ENCODE data around the gene CBS.
"Not testable (repeated sequence)": the region's sequence is repeated elsewhere in the genome, so short reads cannot be mapped to it uniquely, and the experiment has no call there.

Gene CBS

DNA sequence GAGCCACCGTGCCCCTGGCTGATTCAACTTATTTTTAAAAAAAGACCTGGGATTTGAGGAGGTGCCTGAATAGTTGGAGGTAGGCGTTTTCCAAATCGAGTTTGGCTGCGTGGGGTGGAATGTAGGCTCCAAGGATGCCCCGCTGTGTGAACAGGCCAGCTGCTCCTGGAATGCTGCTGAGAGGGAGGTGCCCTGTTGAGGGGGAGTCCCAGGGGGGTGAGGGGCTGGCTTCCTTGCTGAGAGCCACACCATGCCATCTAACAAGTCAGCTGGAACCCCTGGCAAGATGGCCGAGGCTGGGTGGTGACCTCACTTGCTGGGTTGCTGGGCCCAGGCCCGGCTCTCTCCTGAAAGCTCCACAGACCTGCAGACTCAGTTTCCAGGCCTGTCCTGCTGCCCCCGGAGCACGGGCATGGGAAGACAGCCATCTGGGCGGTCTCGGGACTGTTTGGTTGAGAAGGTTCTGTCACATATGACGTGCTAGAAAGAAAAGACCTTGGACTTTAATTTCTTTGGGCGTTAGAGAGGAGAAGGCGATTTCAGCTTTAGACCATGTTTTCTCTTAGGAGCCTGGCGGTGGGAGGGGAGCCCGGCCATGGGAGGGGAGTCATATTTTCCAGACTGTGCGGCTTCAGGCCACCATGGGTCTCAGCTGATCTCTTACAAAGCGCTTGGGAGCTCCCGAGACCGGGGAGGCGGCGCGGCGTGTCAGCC is 7.1 kb upstream of the CBS start:
- DNase-seq (ENCODE audit: low spot score in 2 of 2); H3K27ac Mint-ChIP-seq; H3K27me3 Mint-ChIP-seq; ATAC-seq (ENCODE audit: low read depth); H3K4me1 Mint-ChIP-seq; H3K36me3 Mint-ChIP-seq; H3K9me3 Mint-ChIP-seq; H3K4me3 Mint-ChIP-seq: not testable (repeated sequence)

DNA sequence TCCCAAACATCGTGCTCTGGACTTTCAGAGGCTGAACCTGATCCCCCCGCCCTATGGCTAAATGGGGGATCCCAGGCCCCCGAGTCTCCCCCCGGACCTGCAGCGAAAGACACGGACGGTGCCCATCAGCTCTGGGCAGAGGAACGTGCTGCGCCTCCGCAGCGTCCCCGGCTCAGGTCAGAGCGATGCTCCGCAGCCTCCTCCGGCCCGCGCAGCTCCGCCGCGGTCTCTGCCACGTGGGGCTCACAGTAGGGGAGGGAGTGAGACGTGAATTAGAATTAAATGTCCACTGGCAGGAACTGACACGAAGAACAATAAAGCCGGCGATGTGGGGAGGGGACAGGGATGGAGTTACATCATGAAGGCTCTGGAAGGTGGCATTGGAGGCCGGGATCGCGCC is 1.0 kb upstream of the CBS start:
- not testable (repeated sequence) for ATAC-seq (ENCODE audit: low read depth)

GRCh38 chr21:43076023-43076637 is 495 bp upstream of the CBS start:
- not testable (repeated sequence) for H3K27ac Mint-ChIP-seq; H3K4me1 Mint-ChIP-seq; H3K36me3 Mint-ChIP-seq; H3K27me3 Mint-ChIP-seq; H3K9me3 Mint-ChIP-seq; H3K4me3 Mint-ChIP-seq; ATAC-seq (ENCODE audit: low read depth); DNase-seq (ENCODE audit: low spot score in 2 of 2)

More for the DNA sequence above, 1.0 kb upstream of the CBS start:
- H3K9me3 Mint-ChIP-seq; H3K4me1 Mint-ChIP-seq; H3K4me3 Mint-ChIP-seq; DNase-seq (ENCODE audit: low spot score in 2 of 2); H3K27ac Mint-ChIP-seq; H3K27me3 Mint-ChIP-seq; H3K36me3 Mint-ChIP-seq: not testable (repeated sequence)

DNA sequence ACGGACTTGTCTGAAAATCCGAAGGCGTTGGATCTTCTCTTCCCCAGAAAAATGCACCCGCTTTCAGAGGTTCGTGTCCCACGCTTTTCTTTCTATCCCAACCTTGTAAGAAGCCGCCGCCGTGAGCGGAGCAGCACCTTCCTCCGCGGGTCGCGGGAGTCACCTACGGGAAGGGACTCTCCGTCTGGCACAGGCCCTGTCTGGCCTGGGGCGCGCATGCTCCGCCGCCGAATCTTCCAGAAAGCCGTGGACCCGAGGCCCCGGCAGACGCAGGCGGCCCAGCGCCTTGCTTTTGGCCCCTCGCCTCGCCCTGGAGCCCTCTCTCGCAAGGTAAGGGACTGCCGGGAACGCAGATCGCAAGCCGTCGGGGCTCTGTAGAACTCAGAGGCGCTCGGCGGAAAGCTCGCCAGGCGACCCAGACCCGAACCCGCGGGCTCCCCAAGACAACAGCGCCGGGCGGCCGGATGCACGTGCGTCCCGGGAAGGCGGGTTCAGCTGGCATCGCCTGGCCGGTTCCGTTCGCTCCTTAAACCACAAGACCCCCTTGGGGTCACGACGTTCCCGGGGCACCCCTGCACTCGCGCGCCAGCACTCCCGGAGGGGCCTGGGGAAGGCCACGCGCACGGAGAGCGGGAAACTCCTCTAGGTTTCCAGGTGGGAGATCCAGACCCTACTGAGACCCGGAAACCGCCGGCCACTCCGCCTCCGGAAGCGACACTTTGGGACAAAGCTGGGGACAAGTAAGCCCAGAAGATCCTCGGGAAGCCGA is 1.1 kb downstream of the CBS start:
- not testable (repeated sequence) for H3K4me1 Mint-ChIP-seq; H3K4me3 Mint-ChIP-seq; H3K27ac Mint-ChIP-seq; DNase-seq (ENCODE audit: low spot score in 2 of 2); ATAC-seq (ENCODE audit: low read depth); H3K27me3 Mint-ChIP-seq; H3K36me3 Mint-ChIP-seq; H3K9me3 Mint-ChIP-seq

DNA sequence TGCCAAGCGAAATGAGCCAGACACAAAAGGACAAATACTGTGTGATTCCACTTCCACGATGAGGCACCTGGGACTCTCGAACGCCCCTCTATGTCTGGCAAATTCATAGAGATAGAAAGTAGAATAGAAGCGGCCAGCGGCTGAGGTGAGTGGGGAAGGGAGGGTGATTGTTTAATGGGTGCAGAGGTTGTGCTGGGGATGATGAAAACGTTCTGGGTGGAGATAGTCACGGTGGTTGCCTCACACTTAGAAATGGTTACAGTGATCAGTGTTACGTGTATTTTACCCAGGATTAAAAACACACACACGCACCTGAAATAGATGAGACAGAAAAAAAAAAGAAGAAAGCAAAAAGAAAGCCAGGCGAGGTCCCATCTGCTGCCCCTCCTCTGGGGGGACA is 2.9 kb downstream of the CBS start:
- H3K4me3 Mint-ChIP-seq; ATAC-seq (ENCODE audit: low read depth); H3K36me3 Mint-ChIP-seq; H3K4me1 Mint-ChIP-seq; H3K9me3 Mint-ChIP-seq; H3K27me3 Mint-ChIP-seq; DNase-seq (ENCODE audit: low spot score in 2 of 2); H3K27ac Mint-ChIP-seq: not testable (repeated sequence)

DNA sequence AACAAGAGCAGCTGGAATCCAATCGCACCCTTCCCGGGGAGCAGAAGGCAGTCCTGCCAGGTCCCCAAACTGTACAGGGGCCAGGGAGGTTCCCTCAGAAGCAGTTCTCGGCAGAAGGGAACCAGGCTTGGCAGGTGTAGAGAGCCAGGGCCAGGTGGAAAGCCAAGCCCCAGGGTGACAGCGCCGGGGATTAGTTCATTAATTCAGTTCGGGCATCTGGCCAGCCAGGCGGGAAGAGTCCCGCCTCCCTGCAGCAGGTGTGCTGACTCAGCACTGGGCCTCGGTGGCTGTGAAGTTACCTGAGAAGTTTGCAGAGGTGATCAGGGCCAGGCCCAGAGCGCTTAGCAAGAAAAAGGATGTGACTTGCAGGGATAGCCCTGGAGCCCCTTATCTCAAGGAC is 6.0 kb downstream of the CBS start:
- H3K9me3 Mint-ChIP-seq; H3K36me3 Mint-ChIP-seq; DNase-seq (ENCODE audit: low spot score in 2 of 2); ATAC-seq (ENCODE audit: low read depth); H3K4me1 Mint-ChIP-seq; H3K27ac Mint-ChIP-seq; H3K27me3 Mint-ChIP-seq; H3K4me3 Mint-ChIP-seq: not testable (repeated sequence)

DNA sequence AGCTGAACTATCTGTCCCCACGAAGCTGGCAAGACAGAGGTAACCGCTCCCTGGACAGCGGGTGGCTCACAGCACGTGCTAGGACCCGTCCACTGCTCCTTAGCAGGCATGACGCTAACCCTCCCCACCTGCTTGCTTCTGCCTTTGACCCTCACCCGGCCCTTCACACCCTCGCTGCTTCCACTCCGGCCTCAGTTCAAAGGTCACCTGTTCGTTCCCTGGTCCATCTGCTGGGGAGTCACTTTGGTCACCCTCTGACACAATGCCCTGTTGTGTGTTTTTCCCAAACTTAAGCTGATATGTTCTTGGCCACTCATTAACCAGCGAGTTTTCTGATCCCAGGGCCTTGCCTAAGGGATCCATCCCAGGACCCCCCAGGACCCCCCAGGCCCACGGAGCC is 7.6 kb downstream of the CBS start:
- H3K4me1 Mint-ChIP-seq; H3K4me3 Mint-ChIP-seq; H3K9me3 Mint-ChIP-seq; H3K27ac Mint-ChIP-seq; DNase-seq (ENCODE audit: low spot score in 2 of 2); H3K27me3 Mint-ChIP-seq; ATAC-seq (ENCODE audit: low read depth); H3K36me3 Mint-ChIP-seq: not testable (repeated sequence)

DNA sequence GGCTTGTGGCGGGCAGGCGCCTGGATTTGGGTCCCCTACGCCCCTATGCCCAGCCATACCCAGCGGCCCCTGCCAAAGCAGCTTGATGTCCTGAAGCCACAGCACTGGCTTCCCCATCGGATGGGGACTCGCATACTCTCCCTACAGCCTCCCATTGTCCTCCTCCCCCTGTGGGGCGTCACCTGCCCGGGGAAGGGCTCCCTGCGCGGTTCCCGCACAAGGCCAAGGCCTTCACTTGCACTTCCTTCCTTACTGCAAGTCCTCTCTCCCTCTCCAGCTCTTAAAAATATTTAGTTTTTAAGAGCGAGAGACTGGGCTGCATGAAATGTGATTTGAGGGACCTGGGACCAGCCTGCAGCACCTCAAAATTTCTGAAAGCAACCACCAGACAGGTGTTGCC is 8.9 kb downstream of the CBS start:
- not testable (repeated sequence) for H3K9me3 Mint-ChIP-seq; H3K27me3 Mint-ChIP-seq; H3K36me3 Mint-ChIP-seq; DNase-seq (ENCODE audit: low spot score in 2 of 2); H3K27ac Mint-ChIP-seq; ATAC-seq (ENCODE audit: low read depth); H3K4me1 Mint-ChIP-seq; H3K4me3 Mint-ChIP-seq

DNA sequence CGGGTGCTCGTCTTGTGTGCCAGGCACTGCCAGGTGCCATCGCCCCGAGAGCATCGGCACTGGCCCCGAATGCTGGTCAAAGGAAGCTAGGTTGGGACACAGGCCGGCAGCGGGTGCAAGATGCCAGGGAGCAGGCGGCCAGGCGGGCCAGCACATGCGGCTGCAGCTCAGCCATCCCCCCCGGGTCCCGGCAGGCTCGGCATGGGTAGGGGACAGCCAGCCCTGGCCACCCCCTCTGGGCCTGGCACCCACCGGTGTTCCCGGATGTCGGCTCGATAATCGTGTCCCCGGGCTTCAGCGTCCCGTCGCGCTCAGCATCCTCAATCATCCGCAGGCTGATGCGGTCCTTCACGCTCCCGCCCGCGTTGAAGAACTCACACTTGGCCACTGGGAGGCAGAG is 9.6 kb downstream of the CBS start:
- H3K4me1 Mint-ChIP-seq; H3K36me3 Mint-ChIP-seq; H3K27ac Mint-ChIP-seq; H3K4me3 Mint-ChIP-seq; H3K27me3 Mint-ChIP-seq; ATAC-seq (ENCODE audit: low read depth); DNase-seq (ENCODE audit: low spot score in 2 of 2); H3K9me3 Mint-ChIP-seq: not testable (repeated sequence)

GRCh38 chr21:43064265-43064917 is 11.2 kb downstream of the CBS start:
- not testable (repeated sequence) for H3K27ac Mint-ChIP-seq; H3K4me1 Mint-ChIP-seq; ATAC-seq (ENCODE audit: low read depth); H3K9me3 Mint-ChIP-seq; H3K27me3 Mint-ChIP-seq; H3K4me3 Mint-ChIP-seq; H3K36me3 Mint-ChIP-seq; DNase-seq (ENCODE audit: low spot score in 2 of 2)

GRCh38 chr21:43062955-43063664 is 12.5 kb downstream of the CBS start:
- not testable (repeated sequence) for H3K36me3 Mint-ChIP-seq; H3K4me3 Mint-ChIP-seq; ATAC-seq (ENCODE audit: low read depth); H3K9me3 Mint-ChIP-seq; DNase-seq (ENCODE audit: low spot score in 2 of 2); H3K27ac Mint-ChIP-seq; H3K4me1 Mint-ChIP-seq; H3K27me3 Mint-ChIP-seq

DNA sequence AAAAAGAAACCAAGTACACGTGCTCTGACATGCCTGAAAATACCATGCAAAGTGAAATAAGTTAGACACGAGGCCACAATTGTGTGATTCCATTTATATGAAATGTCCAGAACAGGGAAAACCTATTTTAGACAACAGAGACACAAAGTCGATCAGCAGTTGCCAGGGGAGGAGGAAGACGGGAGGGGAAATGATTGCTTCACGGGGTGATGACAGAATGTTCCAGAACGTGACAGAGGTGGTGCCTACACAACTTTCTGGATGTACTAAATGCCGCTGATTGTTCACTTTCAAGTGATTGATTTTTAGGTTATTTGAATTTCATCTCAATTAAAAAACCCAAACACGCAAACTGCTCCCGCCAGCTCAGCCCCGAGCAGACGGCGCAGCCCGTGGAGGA is 22.5 kb downstream of the CBS start:
- not testable (repeated sequence) for H3K27ac Mint-ChIP-seq; H3K4me3 Mint-ChIP-seq; H3K36me3 Mint-ChIP-seq; DNase-seq (ENCODE audit: low spot score in 2 of 2); H3K9me3 Mint-ChIP-seq; H3K4me1 Mint-ChIP-seq; H3K27me3 Mint-ChIP-seq; ATAC-seq (ENCODE audit: low read depth)

DNA sequence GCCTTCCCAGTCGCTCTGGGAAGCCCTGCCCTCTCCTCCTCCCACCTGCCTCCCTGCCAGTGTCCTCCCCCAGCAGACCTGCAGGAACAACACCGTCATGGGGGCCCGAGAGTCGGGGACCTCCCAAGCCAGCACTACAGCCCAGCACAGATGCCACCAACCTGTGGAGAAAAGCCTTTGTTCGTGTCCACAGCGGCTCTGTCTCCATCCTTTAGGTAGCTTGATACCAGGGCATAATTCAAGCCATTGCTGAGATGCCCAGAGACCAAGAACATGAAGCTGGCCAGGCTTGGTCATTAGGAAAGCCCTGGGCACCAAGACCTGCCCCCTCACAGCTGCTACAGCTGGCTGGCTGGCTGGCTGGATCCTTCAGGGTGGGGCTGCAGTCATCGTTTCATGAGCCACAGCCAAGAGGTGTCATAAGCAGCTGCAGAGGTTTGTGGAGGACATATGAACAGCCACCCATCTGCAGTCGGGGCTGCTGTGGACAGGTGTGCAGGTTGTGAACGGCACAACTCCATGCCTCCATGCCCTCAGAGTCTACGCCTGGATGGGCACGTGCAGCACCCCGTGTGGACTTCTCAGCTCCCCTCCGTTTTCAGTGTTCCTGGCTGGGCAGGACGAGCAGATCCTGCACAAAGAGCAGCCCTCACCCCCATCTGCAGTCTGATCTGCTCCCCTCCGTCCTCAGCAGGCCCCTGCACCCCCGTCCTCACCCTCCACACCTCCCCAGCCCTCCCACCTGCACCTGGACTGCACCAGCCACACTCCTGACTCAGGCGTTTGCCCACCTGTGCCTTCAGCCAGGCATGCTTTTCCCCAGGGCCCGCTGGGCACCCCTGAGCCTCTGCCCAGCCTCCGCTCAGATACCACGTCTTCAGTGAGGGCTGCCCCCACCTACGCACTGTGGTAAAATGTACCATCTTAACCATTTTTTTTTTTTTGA is 29.5 kb downstream of the CBS start:
- DNase-seq (ENCODE audit: low spot score in 2 of 2); H3K4me1 Mint-ChIP-seq; H3K4me3 Mint-ChIP-seq; H3K9me3 Mint-ChIP-seq; H3K36me3 Mint-ChIP-seq; H3K27ac Mint-ChIP-seq; H3K27me3 Mint-ChIP-seq: not testable (repeated sequence)
- ATAC-seq (ENCODE audit: low read depth), result peak; percentile 73

Measured in memory B cell (primary cell).